Lower leg skin (tissue), 4 donors: ENCODE data around the gene MAN1A1. TPM values are rescaled to one million over a fixed set of nuclear protein-coding genes. Genes with fewer than 3 reads are reported as not detected.

Experiments
- DNase-seq, 2 donors: peaks; one replicate each; pipeline ENCODE4 v3.0.0-alpha.2; 2019; ENCODE audit warnings: low spot score in 2 of 2
- H3K4me3 ChIP-seq: fragments of 200-600 bp; sonication (generic); 2 replicates; pipeline ENCODE4 v1.5.1; 2017; ENCODE audit warnings: mild to moderate bottlenecking, low read depth; ENCODE audit not compliant: poor library complexity, severe bottlenecking
- CTCF ChIP-seq, 3 donors: fragments of 450-650 bp; IDR thresholded peaks; one replicate each; pipeline ENCODE4 v1.5.1; 2016; ENCODE audit warnings: antibody characterized with exemption in 3 of 3, mild to moderate bottlenecking in 3 of 3, moderate library complexity in 2 of 3
- POLR2A ChIP-seq, 2 donors: fragments of 450-650 bp; IDR thresholded peaks; one replicate each; pipeline ENCODE4 v1.6.1; 2016 to 2017; ENCODE audit warnings: antibody characterized with exemption in 2 of 2, mild to moderate bottlenecking in 1 of 2, moderate library complexity in 1 of 2
- WGBS, 2 donors: methylation state at CpG; one replicate each; pipeline ENCODE4 v1.1.5; 2018; 5-methylcytosine and 5-hydroxymethylcytosine counted together
- intact Hi-C: fragments of 100-400 bp; cut with DNase I; formaldehyde crosslinking; loops from one replicate; pipeline ENCODE4 v1.15.0; 2023; ENCODE audit warnings: low total_unique reads
- total RNA-seq, 4 donors: library from RNA; depleted of rRNA; stranded (reverse); fragments of >200 nt; gene quantifications; one replicate each; pipeline ENCODE4 v1.1.0, GENCODE V29; 2016

The MAN1A1 gene
- total RNA-seq, 4 donors from 2014 or later: 33.5 to 85.7 (median 37.1) TPM

- intact Hi-C loops: no loop called here
- 94 to 96% methylated on average over 2 of the region's 2 CpGs for WGBS, 2 donors
- no peak overlapping the region for H3K4me3 ChIP-seq
- TF ChIP-seq CTCF (IDR thresholded peaks at IDR 0.05): no peak
- no peak for TF ChIP-seq POLR2A (IDR thresholded peaks at IDR 0.05)
- DNase-seq: no peak
Measured at GRCh38 chr6:119233312-119233984, 116.1 kb downstream of the MAN1A1 start.

GRCh38 chr6:119231394-119231793 is 118.2 kb downstream of the MAN1A1 start:
- intact Hi-C loops: no loop called here
- WGBS, 2 donors: 92 to 93% methylated on average over 4 of the region's 4 CpGs

GRCh38 chr6:119230160-119230559 is 119.4 kb downstream of the MAN1A1 start:
- no peak for DNase-seq
- no peak overlapping the region for H3K4me3 ChIP-seq
- WGBS, 2 donors: 92 to 99% methylated on average over 4 of the region's 4 CpGs
- no peak for TF ChIP-seq POLR2A (IDR thresholded peaks at IDR 0.05)
- no peak for TF ChIP-seq CTCF (IDR thresholded peaks at IDR 0.05)
- intact Hi-C loops: no loop called here

More at GRCh38 chr6:119231394-119231793, 118.2 kb downstream of the MAN1A1 start:
- no peak for TF ChIP-seq CTCF (IDR thresholded peaks at IDR 0.05)
- TF ChIP-seq POLR2A (IDR thresholded peaks at IDR 0.05): no peak
- no peak for DNase-seq
- no peak overlapping the region for H3K4me3 ChIP-seq

GRCh38 chr6:119227377-119227776 is 122.2 kb downstream of the MAN1A1 start:
- intact Hi-C loops: no loop called here
- DNase-seq: no peak
- H3K4me3 ChIP-seq: no peak overlapping the region
- TF ChIP-seq POLR2A (IDR thresholded peaks at IDR 0.05) (no peak), CTCF (IDR thresholded peaks at IDR 0.05) (no peak)
- 93 to 96% methylated on average over 2 of the region's 2 CpGs for WGBS, 2 donors

- intact Hi-C loops: no loop called here
- no peak overlapping the region for H3K4me3 ChIP-seq
- 74 to 86% methylated on average over 4 of the region's 4 CpGs for WGBS, 2 donors
- no peak for TF ChIP-seq CTCF (IDR thresholded peaks at IDR 0.05)
- TF ChIP-seq POLR2A (IDR thresholded peaks at IDR 0.05): no peak
- DNase-seq: no peak
Measured at GRCh38 chr6:119226089-119226488, 123.5 kb downstream of the MAN1A1 start.
